H9 (cell line): Measurements from ENCODE around the gene UQCC3. TPM values are rescaled to one million over a fixed set of nuclear protein-coding genes. Genes with fewer than 3 reads are reported as not detected.

ENCODE experiments used
- DNase-seq: peaks from one replicate; pipeline ENCODE4 v3.0.0-alpha.2; 2017
- H2AFZ ChIP-seq: one replicate; pipeline ENCODE4 v1.6.1; 2013; ENCODE audit warnings: mild to moderate bottlenecking, low read length, control low read depth, moderate library complexity
- H2AK5ac ChIP-seq: 2 replicates; pipeline ENCODE4 v1.6.1; 2013; ENCODE audit warnings: low read length, control low read depth, mixed read lengths; ENCODE audit not compliant: insufficient read length
- H2BK120ac ChIP-seq: one replicate; pipeline ENCODE4 v1.6.1; 2013; ENCODE audit warnings: low read depth, mild to moderate bottlenecking, low read length, control low read depth, inconsistent platforms; ENCODE audit not compliant: poor library complexity, severe bottlenecking
- H2BK12ac ChIP-seq: 2 replicates; pipeline ENCODE4 v1.6.1; 2013; ENCODE audit warnings: low read length, control low read depth, mixed read lengths, low read depth; ENCODE audit not compliant: insufficient read length
- H2BK15ac ChIP-seq: 2 replicates; pipeline ENCODE4 v1.6.1; 2013; ENCODE audit warnings: low read depth, low read length, control low read depth
- H2BK20ac ChIP-seq: one replicate; pipeline ENCODE4 v1.6.1; 2013; ENCODE audit warnings: low read depth, mild to moderate bottlenecking, low read length, control low read depth, inconsistent platforms; ENCODE audit not compliant: poor library complexity, severe bottlenecking
- H2BK5ac ChIP-seq: 2 replicates; pipeline ENCODE4 v1.6.1; 2013; ENCODE audit warnings: low read length, control low read depth, mixed read lengths; ENCODE audit not compliant: insufficient read length
- H3K14ac ChIP-seq: 2 replicates; pipeline ENCODE4 v1.6.1; 2013; ENCODE audit warnings: low read length, control low read depth; ENCODE audit not compliant: insufficient read depth
- H3K18ac ChIP-seq: 2 replicates; pipeline ENCODE4 v1.6.1; 2013; ENCODE audit warnings: low read depth, mild to moderate bottlenecking, mixed read lengths, low read length, control low read depth; ENCODE audit not compliant: insufficient read length
- H3K23ac ChIP-seq: 2 replicates; pipeline ENCODE4 v1.6.1; 2013; ENCODE audit warnings: low read length, control low read depth, mixed read lengths, low read depth; ENCODE audit not compliant: insufficient read length
- H3K23me2 ChIP-seq: 2 replicates; pipeline ENCODE4 v1.6.1; 2013; ENCODE audit warnings: low read depth, mild to moderate bottlenecking, mixed read lengths, low read length, control low read depth; ENCODE audit not compliant: insufficient read length, poor library complexity, severe bottlenecking
- H3K27ac ChIP-seq: 2 replicates; pipeline ENCODE4 v1.5.1; 2013; ENCODE audit warnings: low read length, control low read depth, mixed read lengths, low read depth; ENCODE audit not compliant: insufficient read length
- H3K27me3 ChIP-seq: 2 replicates; pipeline ENCODE4 v1.6.1; 2013; ENCODE audit warnings: low read length, control low read depth, inconsistent platforms; ENCODE audit not compliant: insufficient read depth
- H3K4ac ChIP-seq: 2 replicates; pipeline ENCODE4 v1.6.1; 2013; ENCODE audit warnings: low read depth, mild to moderate bottlenecking, control low read depth, inconsistent platforms, low read length, moderate library complexity
- H3K4me1 ChIP-seq: 2 replicates; pipeline ENCODE4 v1.6.1; 2013; ENCODE audit warnings: low read length, control low read depth, inconsistent platforms; ENCODE audit not compliant: insufficient read depth
- H3K4me2 ChIP-seq: 2 replicates; pipeline ENCODE4 v1.6.1; 2013; ENCODE audit warnings: low read length, control low read depth, mixed read lengths; ENCODE audit not compliant: insufficient read length, insufficient read depth
- H3K56ac ChIP-seq: 2 replicates; pipeline ENCODE4 v1.6.1; 2013; ENCODE audit warnings: low read depth, mild to moderate bottlenecking, mixed read lengths, low read length, control low read depth; ENCODE audit not compliant: insufficient read length
- H3K79me1 ChIP-seq: 2 replicates; pipeline ENCODE4 v1.6.1; 2013; ENCODE audit warnings: low read depth, mild to moderate bottlenecking, moderate library complexity, low read length, control low read depth, inconsistent platforms; ENCODE audit not compliant: insufficient read depth, poor library complexity, severe bottlenecking
- H3K79me2 ChIP-seq: 2 replicates; pipeline ENCODE4 v1.6.1; 2013; ENCODE audit warnings: low read length, control low read depth, inconsistent platforms; ENCODE audit not compliant: insufficient read depth
- H3K9ac ChIP-seq: 2 replicates; pipeline ENCODE4 v1.6.1; 2013; ENCODE audit warnings: low read length, control low read depth, mixed read lengths; ENCODE audit not compliant: insufficient read length; ENCODE audit errors: extremely low read depth
- H3K9me3 ChIP-seq: one replicate; pipeline ENCODE4 v1.6.1; 2013; ENCODE audit warnings: low read depth, low read length, inconsistent platforms; ENCODE audit not compliant: control insufficient read depth
- H3T11ph ChIP-seq: one replicate; pipeline ENCODE4 v1.6.1; 2013; ENCODE audit warnings: mild to moderate bottlenecking, low read length, control low read depth, inconsistent platforms
- H4K20me1 ChIP-seq: one replicate; pipeline ENCODE4 v1.6.1; 2013; ENCODE audit not compliant: control insufficient read depth, insufficient read length, insufficient read depth
- H4K5ac ChIP-seq: 2 replicates; pipeline ENCODE4 v1.6.1; 2013; ENCODE audit warnings: low read depth, mild to moderate bottlenecking, mixed read lengths, low read length, control low read depth; ENCODE audit not compliant: insufficient read length
- H4K8ac ChIP-seq: replicated peaks from 2 replicates; pipeline ENCODE4 v1.6.1; 2013; ENCODE audit warnings: low read length, control low read depth, mixed read lengths, low read depth; ENCODE audit not compliant: insufficient read length
- H4K91ac ChIP-seq: 2 replicates; pipeline ENCODE4 v1.6.1; 2013; ENCODE audit warnings: low read depth, mild to moderate bottlenecking, moderate library complexity, mixed read lengths, low read length, control low read depth; ENCODE audit not compliant: insufficient read length
- H3K27ac Mint-ChIP-seq, 3 experiments: 2 replicates in 2 of 3; 3 replicates in 1 of 3; pipeline ENCODE4 v1.8.0; 2020 to 2021; ENCODE audit warnings: mixed read lengths in 3 of 3, mild to moderate bottlenecking in 1 of 3, moderate library complexity in 1 of 3
- H3K27me3 Mint-ChIP-seq: 2 replicates; pipeline ENCODE4 v1.8.0; 2021; ENCODE audit warnings: low read depth, mild to moderate bottlenecking, moderate library complexity, mixed read lengths
- H3K36me3 Mint-ChIP-seq, 3 experiments: 2 replicates in 2 of 3; 3 replicates in 1 of 3; pipeline ENCODE4 v1.8.0; 2020 to 2021; ENCODE audit warnings: low read depth in 3 of 3, mixed read lengths in 3 of 3; ENCODE audit not compliant: insufficient read depth in 1 of 3
- H3K4me1 Mint-ChIP-seq, 2 experiments: 2 replicates each; pipeline ENCODE4 v1.8.0; 2020; ENCODE audit warnings: mixed read lengths in 2 of 2
- H3K4me3 Mint-ChIP-seq, 2 experiments: 2 replicates in 1 of 2; 3 replicates in 1 of 2; pipeline ENCODE4 v1.8.0; 2020 to 2021; ENCODE audit warnings: mild to moderate bottlenecking in 2 of 2, mixed read lengths in 2 of 2, moderate library complexity in 1 of 2
- H3K9me3 Mint-ChIP-seq, 2 experiments: 2 replicates in 1 of 2; 3 replicates in 1 of 2; pipeline ENCODE4 v1.8.0; 2020; ENCODE audit warnings: mild to moderate bottlenecking in 2 of 2, mixed read lengths in 2 of 2, moderate library complexity in 1 of 2
- WGBS: extraction: QIAGEN DNeasy Blood & Tissue Kit; methylation state at CpG from one replicate; pipeline ENCODE4 v1.1.7; 2013; ENCODE audit warnings: missing lambda C conversion rate, low lambda C conversion rate, mixed read lengths; ENCODE audit not compliant: insufficient read length; ENCODE audit errors: extremely low coverage; 5-methylcytosine and 5-hydroxymethylcytosine counted together
- total RNA-seq: library from RNA; stranded (reverse); gene quantifications from 2 replicates; pipeline ENCODE4 v1.2.1, GENCODE V29; 2021
- TF ChIP-seq, protein P1 (sequence below): fragments of 200-600 bp; sonication (generic); conservative IDR thresholded peaks from 3 replicates; pipeline ENCODE4 v1.8.0; 2021; ENCODE audit warnings: antibody characterized with exemption, mild to moderate bottlenecking

UQCC3 gene
- total RNA-seq, 1 experiment from 2014 or later, result 11.1 TPM

DNA sequence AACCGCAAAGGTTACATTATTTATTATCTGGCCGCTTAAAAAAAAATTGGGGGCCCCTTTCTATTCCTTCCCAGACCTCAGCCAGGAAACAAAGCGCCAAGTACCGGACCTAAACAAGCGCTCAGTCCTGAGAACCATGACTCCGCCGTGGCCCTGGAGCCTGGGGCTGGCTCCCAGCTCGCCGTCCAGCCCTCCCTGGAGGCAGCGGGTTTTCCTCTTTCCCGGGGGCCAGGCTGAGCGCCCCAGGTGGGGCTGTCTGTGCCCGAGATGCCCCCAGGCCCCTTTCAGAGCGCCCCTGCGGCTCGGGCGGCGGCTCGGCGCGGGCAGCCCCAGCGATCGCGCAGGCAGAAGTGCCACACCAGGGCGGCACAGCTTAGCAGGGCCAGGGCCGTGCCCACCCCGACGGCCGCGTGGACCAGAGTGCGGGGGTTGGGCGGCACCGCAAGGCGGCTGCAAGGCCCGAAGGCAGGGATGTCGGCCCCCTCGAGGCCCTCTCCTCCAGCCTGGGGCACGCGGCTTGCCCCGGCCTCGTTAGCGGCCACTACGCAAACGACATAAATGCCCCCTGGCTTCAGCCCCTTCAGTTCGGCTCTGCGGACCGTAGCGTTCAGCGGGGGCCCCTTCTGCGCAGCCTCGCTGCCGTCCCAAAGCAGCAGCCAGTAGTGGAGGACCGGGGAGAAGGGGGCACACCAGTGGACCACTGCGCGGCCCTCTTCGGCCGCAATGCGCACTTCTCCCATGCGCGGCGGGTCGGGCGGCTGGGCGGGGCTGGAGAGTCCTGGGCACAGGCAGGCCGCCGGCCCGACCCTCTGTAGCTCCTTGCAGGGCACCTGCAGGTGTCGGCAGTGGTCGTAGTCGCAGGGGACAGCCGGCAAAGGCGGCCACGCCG, 16.3 kb downstream of the UQCC3 start:
- Histone ChIP-seq H3K79me1 (no peaks in the 10 kb centered on the region), H3K79me2 (no peaks in the 10 kb centered on the region), H3K23me2 (no peaks in the 10 kb centered on the region), H3K4me1 (no peaks in the 10 kb centered on the region), H2AFZ (no peak overlapping the region), H3K56ac (no peak overlapping the region), H2BK15ac (no peak overlapping the region), H3K4me2 (no peak overlapping the region), H3K4ac (no peak overlapping the region), H3K27ac (no peak overlapping the region), H2BK20ac (no peak overlapping the region), H2AK5ac (no peak overlapping the region), H3K27me3 (no peaks in the 10 kb centered on the region), H4K5ac (no peak overlapping the region), H2BK5ac (no peak overlapping the region), H3K23ac (no peak overlapping the region), H3K9ac (no peak overlapping the region), H2BK12ac (no peak overlapping the region), H4K91ac (no peak overlapping the region), H3T11ph (no peak overlapping the region), H2BK120ac (no peak overlapping the region), H4K8ac (no peak overlapping the region), H3K9me3 (no peaks in the 10 kb centered on the region), H3K18ac (no peak overlapping the region), H3K14ac (no peak overlapping the region), H4K20me1 (no peaks in the 10 kb centered on the region)
- WGBS, result 100% methylated on average over 1 of the region's 74 CpGs
- H3K27me3 Mint-ChIP-seq, result no peaks in the 10 kb centered on the region
- H3K4me1 Mint-ChIP-seq, result peaks cover 0 to 10% of the 10 kb centered on the region in 2 experiments; a peak in 3 of 4 replicates
- H3K4me3 Mint-ChIP-seq, result no peak overlapping the region
- DNase-seq, result peak; percentile 65
- TF ChIP-seq, protein P1, sequence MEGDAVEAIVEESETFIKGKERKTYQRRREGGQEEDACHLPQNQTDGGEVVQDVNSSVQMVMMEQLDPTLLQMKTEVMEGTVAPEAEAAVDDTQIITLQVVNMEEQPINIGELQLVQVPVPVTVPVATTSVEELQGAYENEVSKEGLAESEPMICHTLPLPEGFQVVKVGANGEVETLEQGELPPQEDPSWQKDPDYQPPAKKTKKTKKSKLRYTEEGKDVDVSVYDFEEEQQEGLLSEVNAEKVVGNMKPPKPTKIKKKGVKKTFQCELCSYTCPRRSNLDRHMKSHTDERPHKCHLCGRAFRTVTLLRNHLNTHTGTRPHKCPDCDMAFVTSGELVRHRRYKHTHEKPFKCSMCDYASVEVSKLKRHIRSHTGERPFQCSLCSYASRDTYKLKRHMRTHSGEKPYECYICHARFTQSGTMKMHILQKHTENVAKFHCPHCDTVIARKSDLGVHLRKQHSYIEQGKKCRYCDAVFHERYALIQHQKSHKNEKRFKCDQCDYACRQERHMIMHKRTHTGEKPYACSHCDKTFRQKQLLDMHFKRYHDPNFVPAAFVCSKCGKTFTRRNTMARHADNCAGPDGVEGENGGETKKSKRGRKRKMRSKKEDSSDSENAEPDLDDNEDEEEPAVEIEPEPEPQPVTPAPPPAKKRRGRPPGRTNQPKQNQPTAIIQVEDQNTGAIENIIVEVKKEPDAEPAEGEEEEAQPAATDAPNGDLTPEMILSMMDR, result no peak
- peaks cover 7 to 25% (median 24%) of the 10 kb centered on the region in 3 experiments; a peak in 5 of 7 replicates for H3K36me3 Mint-ChIP-seq
- no peak overlapping the region for H3K27ac Mint-ChIP-seq
- no peaks in the 10 kb centered on the region; a peak in 1 of 5 replicates for H3K9me3 Mint-ChIP-seq
